Esophagus squamous epithelium (tissue), 5 donors: ENCODE data around the gene ACAA1. TPM values are rescaled to one million over a fixed set of nuclear protein-coding genes. Genes with fewer than 3 reads are reported as not detected.
A peak's percentile ranks its signal among the peaks of the same experiment; 100 is the strongest.

Source experiments
- DNase-seq: peaks from one replicate; lab custom pipeline; 2025; lab: John Stamatoyannopoulos, UW
- H3K27ac ChIP-seq, 4 donors: fragments of 200-600 bp; sonication (generic); one replicate each; pipeline ENCODE4 v1.5.1; 2016 to 2019; ENCODE audit warnings: mild to moderate bottlenecking in 1 of 4
- H3K27me3 ChIP-seq, 4 donors: fragments of 200-600 bp; sonication (generic); 1 replicate in 3 of 4; 2 replicates in 1 of 4; pipeline versions ENCODE4 v1.5.1 to v1.6.0; 2017 to 2021; ENCODE audit warnings: antibody characterized with exemption in 1 of 4
- H3K36me3 ChIP-seq, 3 donors: fragments of 200-600 bp; sonication (generic); one replicate each; pipeline ENCODE4 v1.5.1; 2016 to 2019
- H3K4me1 ChIP-seq, 3 donors: fragments of 200-600 bp; sonication (generic); one replicate each; pipeline ENCODE4 v1.5.1; 2017 to 2019
- H3K4me3 ChIP-seq, 4 donors: fragments of 200-600 bp; sonication (generic); 1 replicate in 3 of 4; 2 replicates in 1 of 4; pipeline ENCODE4 v1.5.1; 2016 to 2019; ENCODE audit warnings: mild to moderate bottlenecking in 2 of 4, moderate library complexity in 1 of 4
- H3K9me3 ChIP-seq, 3 donors: fragments of 200-600 bp; sonication (generic); one replicate each; pipeline ENCODE4 v1.5.1; 2016 to 2019
- POLR2A ChIP-seq, 4 donors: fragments of 450-650 bp; IDR thresholded peaks; one replicate each; pipeline ENCODE4 v1.6.1; 2017; ENCODE audit warnings: antibody characterized with exemption in 4 of 4, mild to moderate bottlenecking in 4 of 4, moderate library complexity in 3 of 4
- WGBS, 2 donors: methylation state at CpG; one replicate each; pipeline ENCODE4 v1.1.5; 2018; 5-methylcytosine and 5-hydroxymethylcytosine counted together
- intact Hi-C: fragments of 100-400 bp; cut with DNase I; formaldehyde crosslinking; loops from one replicate; pipeline ENCODE4 v1.15.0; 2022
- total RNA-seq, 4 donors: library from RNA; depleted of rRNA; stranded (reverse); fragments of >200 nt; gene quantifications; one replicate each; pipeline ENCODE4 v1.1.0, GENCODE V29; 2016
- TF ChIP-seq, protein P1 (sequence below), 6 experiments: fragments of 450-650 bp in 4 of 6; fragments of 200-600 bp in 2 of 6; sonication (generic) in 2 of 6; IDR thresholded peaks; one replicate each; pipeline ENCODE4 v1.5.1; 2016 to 2019; ENCODE audit warnings: antibody characterized with exemption in 6 of 6, mild to moderate bottlenecking in 4 of 6, moderate library complexity in 4 of 6
- donor health status: DM: yes; HTN: yes; CAD: no.

The ACAA1 gene
- total RNA-seq, 4 donors from 2014 or later: 63.5 to 75.2 (median 68.7) TPM

- Histone ChIP-seq H3K4me3 (no peak overlapping the region), H3K27ac (no peak overlapping the region), H3K36me3 (no peaks in the 10 kb centered on the region), H3K9me3 (no peaks in the 10 kb centered on the region), H3K4me1 (peaks cover 4 to 26% (median 4%) of the 10 kb centered on the region in 3 donors), H3K27me3 (no peaks in the 10 kb centered on the region)
- DNase-seq: no peak
- intact Hi-C loops: no loop called here
- WGBS, 2 donors: 76 to 78% methylated on average over 3 to 5 of the region's 5 CpGs
- TF ChIP-seq POLR2A (IDR thresholded peaks at IDR 0.05): no peak
- TF ChIP-seq, protein P1, sequence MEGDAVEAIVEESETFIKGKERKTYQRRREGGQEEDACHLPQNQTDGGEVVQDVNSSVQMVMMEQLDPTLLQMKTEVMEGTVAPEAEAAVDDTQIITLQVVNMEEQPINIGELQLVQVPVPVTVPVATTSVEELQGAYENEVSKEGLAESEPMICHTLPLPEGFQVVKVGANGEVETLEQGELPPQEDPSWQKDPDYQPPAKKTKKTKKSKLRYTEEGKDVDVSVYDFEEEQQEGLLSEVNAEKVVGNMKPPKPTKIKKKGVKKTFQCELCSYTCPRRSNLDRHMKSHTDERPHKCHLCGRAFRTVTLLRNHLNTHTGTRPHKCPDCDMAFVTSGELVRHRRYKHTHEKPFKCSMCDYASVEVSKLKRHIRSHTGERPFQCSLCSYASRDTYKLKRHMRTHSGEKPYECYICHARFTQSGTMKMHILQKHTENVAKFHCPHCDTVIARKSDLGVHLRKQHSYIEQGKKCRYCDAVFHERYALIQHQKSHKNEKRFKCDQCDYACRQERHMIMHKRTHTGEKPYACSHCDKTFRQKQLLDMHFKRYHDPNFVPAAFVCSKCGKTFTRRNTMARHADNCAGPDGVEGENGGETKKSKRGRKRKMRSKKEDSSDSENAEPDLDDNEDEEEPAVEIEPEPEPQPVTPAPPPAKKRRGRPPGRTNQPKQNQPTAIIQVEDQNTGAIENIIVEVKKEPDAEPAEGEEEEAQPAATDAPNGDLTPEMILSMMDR (IDR thresholded peaks at IDR 0.05): no peak
Measured at GRCh38 chr3:38158472-38158871, 21.5 kb upstream of the ACAA1 start.

GRCh38 chr3:38157595-38157994, 20.7 kb upstream of the ACAA1 start:
- Histone ChIP-seq H3K27me3 (no peaks in the 10 kb centered on the region), H3K27ac (no peak overlapping the region), H3K9me3 (no peaks in the 10 kb centered on the region), H3K4me3 (no peak overlapping the region), H3K36me3 (no peaks in the 10 kb centered on the region), H3K4me1 (peaks cover 4 to 35% (median 4%) of the 10 kb centered on the region in 3 donors)
- no peak for DNase-seq
- TF ChIP-seq, protein P1 (IDR thresholded peaks at IDR 0.05): no peak
- TF ChIP-seq POLR2A (IDR thresholded peaks at IDR 0.05): no peak
- intact Hi-C loops: no loop called here
- WGBS, 2 donors: 29 to 63% methylated on average over 3 of the region's 3 CpGs

GRCh38 chr3:38157117-38157516, 20.2 kb upstream of the ACAA1 start:
- Histone ChIP-seq H3K36me3 (no peaks in the 10 kb centered on the region), H3K9me3 (no peaks in the 10 kb centered on the region), H3K27ac (no peak overlapping the region), H3K4me3 (no peak overlapping the region), H3K27me3 (no peaks in the 10 kb centered on the region), H3K4me1 (peaks cover 4 to 38% (median 4%) of the 10 kb centered on the region in 3 donors)
- TF ChIP-seq POLR2A (IDR thresholded peaks at IDR 0.05): no peak
- DNase-seq: no peak
- intact Hi-C loops: no loop called here
- 74 to 77% methylated on average over 2 of the region's 2 CpGs for WGBS, 2 donors

DNA sequence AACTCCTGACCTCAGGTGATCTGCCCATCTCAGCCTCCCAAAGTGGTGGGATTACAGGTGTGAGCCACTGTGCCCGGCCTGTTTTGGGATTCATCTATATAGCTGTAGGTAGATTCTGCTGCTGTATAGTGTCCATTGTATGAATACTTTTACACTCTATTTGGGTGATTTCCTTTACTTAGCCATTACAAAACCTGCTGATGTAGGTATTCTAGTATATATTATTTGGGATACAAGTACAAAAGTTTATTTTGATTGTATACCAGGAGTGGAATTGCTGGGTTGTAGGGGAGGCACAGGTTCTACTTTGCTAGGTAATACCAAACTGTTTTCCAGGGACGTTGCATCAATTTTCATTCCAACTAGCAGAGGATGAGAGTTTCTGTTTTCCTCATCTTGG, 18.9 kb upstream of the ACAA1 start:
- Histone ChIP-seq H3K27ac (no peak overlapping the region), H3K27me3 (no peaks in the 10 kb centered on the region), H3K4me3 (no peak overlapping the region), H3K36me3 (no peaks in the 10 kb centered on the region), H3K4me1 (peaks cover 4 to 48% (median 4%) of the 10 kb centered on the region in 3 donors), H3K9me3 (no peaks in the 10 kb centered on the region)
- no peak for TF ChIP-seq POLR2A (IDR thresholded peaks at IDR 0.05)
- TF ChIP-seq, protein P1 (IDR thresholded peaks at IDR 0.05): no peak
- WGBS, 2 donors: 90 to 94% methylated on average over 2 of the region's 2 CpGs
- no peak for DNase-seq
- intact Hi-C loops: no loop called here

DNA sequence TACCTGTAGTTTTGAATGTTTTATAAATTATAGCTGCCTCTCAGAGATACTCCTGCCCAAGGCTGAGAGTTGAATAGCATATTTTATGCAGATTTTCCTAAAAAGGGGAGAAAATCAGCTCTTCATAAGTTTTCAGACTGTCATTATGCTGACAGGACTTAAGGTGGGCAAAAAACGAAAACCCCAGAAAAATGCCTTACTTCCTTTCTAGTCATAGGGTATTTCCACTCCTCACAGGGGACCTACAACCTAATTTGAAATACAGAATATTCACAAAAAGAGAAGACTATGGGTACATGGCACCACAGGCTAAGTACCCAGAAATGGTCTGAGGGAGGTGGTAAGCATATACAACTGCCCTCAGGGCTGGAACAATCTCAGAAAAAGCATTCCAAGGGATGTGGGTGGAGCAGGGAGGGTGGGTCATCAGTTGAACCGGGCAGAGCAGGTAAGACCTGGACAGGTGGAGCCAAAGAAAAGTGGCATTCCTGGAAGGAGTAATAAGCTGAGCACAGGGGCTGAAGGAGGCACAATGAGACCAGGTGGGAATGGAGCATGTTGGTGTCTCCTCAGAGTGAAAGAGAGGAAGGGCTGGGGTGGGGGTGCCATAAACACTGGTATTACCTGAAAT, 17.8 kb upstream of the ACAA1 start:
- no peaks in the 10 kb centered on the region for H3K27me3 ChIP-seq
- no peaks in the 10 kb centered on the region for H3K9me3 ChIP-seq
- H3K36me3 ChIP-seq: no peaks in the 10 kb centered on the region
- intact Hi-C loops: no loop called here
- DNase-seq: no peak
- TF ChIP-seq, protein P1 (IDR thresholded peaks at IDR 0.05): no peak
- no peak overlapping the region for H3K4me3 ChIP-seq
- H3K27ac ChIP-seq: peak overlapping the region; percentile 68 to 89 (median 82)
- WGBS, 2 donors: 34 to 48% methylated on average over 2 of the region's 2 CpGs
- peaks cover 4 to 51% (median 4%) of the 10 kb centered on the region in 3 donors for H3K4me1 ChIP-seq
